IMR-90 (cell line): ENCODE measurements around the gene NTM. TPM values are rescaled to one million over a fixed set of nuclear protein-coding genes. Genes with fewer than 3 reads are reported as not detected.
A peak's percentile ranks its signal among the peaks of the same experiment; 100 is the strongest.

Experiments
- ATAC-seq: fragments of 200-7000 bp; cut with Tn5 transposase; 2 replicates; pipeline ENCODE4 v1.9.1; 2020; ENCODE audit warnings: low read depth, mild to moderate bottlenecking, moderate library complexity
- BruUV-seq: library from RNA; stranded (reverse); fragments of 400-500 nt; replicated peaks from 2 replicates; lab custom pipeline; 2021; lab: Mats Ljungman, UMichigan
- CTCF ChIA-PET: fragments of 300-600 bp; formaldehyde crosslinking; extraction: SDS; loops from one replicate; lab custom pipeline; 2021; ENCODE audit warnings: antibody characterized with exemption; lab: Yijun Ruan, JAX
- POLR2A ChIA-PET: fragments of 300-600 bp; sonication (Branson Sonifier 250); formaldehyde crosslinking; loops from one replicate; lab custom pipeline; 2022; ENCODE audit warnings: antibody characterized with exemption; ENCODE audit not compliant: unreplicated experiment; lab: Charles Lee
- DNase-seq: peaks from one replicate; pipeline ENCODE4 v3.0.0; 2013
- H2AFZ ChIP-seq: replicated peaks from 2 replicates; pipeline ENCODE3; 2013; ENCODE audit warnings: low read length, mild to moderate bottlenecking; ENCODE audit not compliant: poor library complexity
- H2AK5ac ChIP-seq: 2 replicates; pipeline ENCODE4 v1.6.1; 2013; ENCODE audit warnings: low read depth, low read length, inconsistent platforms
- H2AK9ac ChIP-seq: replicated peaks from 2 replicates; pipeline ENCODE3; 2013; ENCODE audit warnings: mild to moderate bottlenecking, low read depth, low read length, moderate library complexity; ENCODE audit not compliant: poor library complexity
- H2BK120ac ChIP-seq: 2 replicates; pipeline ENCODE4 v1.6.1; 2013; ENCODE audit warnings: low read depth, low read length, inconsistent platforms
- H2BK15ac ChIP-seq: 3 replicates; pipeline ENCODE4 v1.6.1; 2013; ENCODE audit warnings: low read depth, low read length, inconsistent platforms
- H2BK20ac ChIP-seq: 2 replicates; pipeline ENCODE4 v1.6.1; 2013; ENCODE audit warnings: low read depth, mild to moderate bottlenecking, inconsistent platforms, low read length, moderate library complexity
- H2BK5ac ChIP-seq: 2 replicates; pipeline ENCODE4 v1.6.1; 2013; ENCODE audit warnings: mild to moderate bottlenecking, low read depth, low read length, inconsistent platforms; ENCODE audit not compliant: poor library complexity, severe bottlenecking
- H3K14ac ChIP-seq: replicated peaks from 2 replicates; pipeline ENCODE4 v1.6.1; 2013; ENCODE audit warnings: low read depth, low read length, inconsistent platforms
- H3K18ac ChIP-seq: 2 replicates; pipeline ENCODE4 v1.6.1; 2013; ENCODE audit warnings: low read depth, low read length, control low read depth
- H3K23ac ChIP-seq: 2 replicates; pipeline ENCODE4 v1.6.1; 2013; ENCODE audit warnings: low read depth, low read length, inconsistent platforms
- H3K27ac ChIP-seq: 2 replicates; pipeline ENCODE4 v1.5.1; 2013; ENCODE audit warnings: mild to moderate bottlenecking, control low read depth, low read length; ENCODE audit not compliant: insufficient read depth
- H3K27me3 ChIP-seq: 2 replicates; pipeline ENCODE4 v1.6.1; 2013; ENCODE audit warnings: low read length; ENCODE audit not compliant: control insufficient read depth, insufficient read depth
- H3K36me3 ChIP-seq: 2 replicates; pipeline ENCODE4 v1.6.1; 2013; ENCODE audit warnings: low read length, mixed read lengths; ENCODE audit not compliant: control insufficient read depth, insufficient read depth
- H3K4ac ChIP-seq: 2 replicates; pipeline ENCODE4 v1.6.1; 2013; ENCODE audit warnings: low read depth, low read length, inconsistent platforms
- H3K4me1 ChIP-seq: 2 replicates; pipeline ENCODE4 v1.6.1; 2013; ENCODE audit warnings: low read length, mixed read lengths; ENCODE audit not compliant: control insufficient read depth, insufficient read depth
- H3K4me2 ChIP-seq: 2 replicates; pipeline ENCODE4 v1.6.1; 2013; ENCODE audit warnings: low read depth, mild to moderate bottlenecking, control low read depth, low read length, moderate library complexity
- H3K4me3 ChIP-seq: 2 replicates; pipeline ENCODE4 v1.5.1; 2013; ENCODE audit warnings: low read depth, mild to moderate bottlenecking, control low read depth, low read length, moderate library complexity; ENCODE audit not compliant: insufficient read depth
- H3K56ac ChIP-seq: 2 replicates; pipeline ENCODE4 v1.6.1; 2013; ENCODE audit warnings: low read length, inconsistent platforms; ENCODE audit not compliant: insufficient read depth; ENCODE audit errors: extremely low read depth
- H3K79me1 ChIP-seq, 2 experiments: 2 replicates each; pipeline ENCODE4 v1.6.1; 2013; ENCODE audit warnings: low read length in 2 of 2, inconsistent platforms in 1 of 2, low read depth in 1 of 2
- H3K9ac ChIP-seq: 2 replicates; pipeline ENCODE4 v1.6.1; 2013; ENCODE audit warnings: low read depth, low read length, control low read depth
- H3K9me1 ChIP-seq: 2 replicates; pipeline ENCODE4 v1.6.1; 2013; ENCODE audit warnings: low read length, inconsistent platforms; ENCODE audit not compliant: insufficient read depth
- H3K9me3 ChIP-seq: 2 replicates; pipeline ENCODE4 v1.6.1; 2013; ENCODE audit warnings: low read length; ENCODE audit not compliant: control insufficient read depth, insufficient read depth
- H4K20me1 ChIP-seq: 2 replicates; pipeline ENCODE4 v1.6.1; 2013; ENCODE audit warnings: low read length, inconsistent platforms; ENCODE audit not compliant: insufficient read depth
- H4K5ac ChIP-seq: 2 replicates; pipeline ENCODE4 v1.6.1; 2013; ENCODE audit warnings: mild to moderate bottlenecking, low read depth, low read length, control low read depth
- H4K8ac ChIP-seq, 2 experiments: 2 replicates each; pipeline ENCODE4 v1.6.1; 2013; ENCODE audit warnings: low read depth in 2 of 2, low read length in 2 of 2, control low read depth in 1 of 2, inconsistent platforms in 1 of 2
- H4K91ac ChIP-seq: 2 replicates; pipeline ENCODE4 v1.6.1; 2013; ENCODE audit warnings: low read depth, low read length, inconsistent platforms; ENCODE audit not compliant: insufficient read depth
- BHLHE40 ChIP-seq: fragments of 150-350 bp; IDR thresholded peaks from 2 replicates; pipeline ENCODE4 v1.6.1; 2016; ENCODE audit warnings: mild to moderate bottlenecking, low read depth, low read length
- CEBPB ChIP-seq: IDR thresholded peaks from 2 replicates; pipeline ENCODE4 v1.6.1; 2012; ENCODE audit warnings: low read depth, low read length, improper control_type of control experiment
- CHD1 ChIP-seq: IDR thresholded peaks from 2 replicates; pipeline ENCODE4 v1.6.1; 2012; ENCODE audit warnings: low read depth, low read length, improper control_type of control experiment
- FOS ChIP-seq: fragments of 150-350 bp; IDR thresholded peaks from 2 replicates; pipeline ENCODE4 v1.6.1; 2016; ENCODE audit warnings: low read depth, low read length
- MAZ ChIP-seq: IDR thresholded peaks from 2 replicates; pipeline ENCODE4 v1.6.1; 2012; ENCODE audit warnings: low read depth, mild to moderate bottlenecking, low read length, improper control_type of control experiment, moderate library complexity, borderline replicate concordance
- NFE2L2 ChIP-seq: fragments of 150-350 bp; IDR thresholded peaks from 2 replicates; pipeline ENCODE4 v1.6.1; 2016; ENCODE audit warnings: low read depth, mild to moderate bottlenecking, low read length
- POLR2A ChIP-seq: IDR thresholded peaks from 2 replicates; pipeline ENCODE4 v1.6.1; 2012; ENCODE audit warnings: mild to moderate bottlenecking, low read depth, low read length
- RAD21 ChIP-seq: IDR thresholded peaks from 2 replicates; pipeline ENCODE4 v1.6.1; 2012; ENCODE audit warnings: low read length, improper control_type of control experiment
- RCOR1 ChIP-seq: IDR thresholded peaks from 2 replicates; pipeline ENCODE4 v1.6.1; 2012; ENCODE audit warnings: mild to moderate bottlenecking, low read length, improper control_type of control experiment; ENCODE audit not compliant: insufficient replicate concordance
- RFX5 ChIP-seq: IDR thresholded peaks from 2 replicates; pipeline ENCODE4 v1.8.0; 2012; ENCODE audit warnings: low read depth, mild to moderate bottlenecking, low read length, moderate library complexity
- SMC3 ChIP-seq: fragments of 150-350 bp; IDR thresholded peaks from 2 replicates; pipeline ENCODE4 v1.6.1; 2016; ENCODE audit warnings: low read depth, mild to moderate bottlenecking, antibody characterized with exemption, low read length, moderate library complexity
- whole genome bisulfite sequencing, 2 experiments: methylation state at CpG; one replicate each; pipeline versions ENCODE4 v1.1.5 to v1.1.7; 2013; ENCODE audit warnings: missing lambda C conversion rate in 2 of 2; ENCODE audit not compliant: insufficient read length in 1 of 2; ENCODE audit errors: extremely low coverage in 2 of 2; 5-methylcytosine and 5-hydroxymethylcytosine counted together
- dilution Hi-C: fragments of 300-500 bp; cut with HindIII; formaldehyde crosslinking; loops from one replicate; pipeline ENCODE4 v1.14.3; 2018; ENCODE audit warnings: low sequenced_read_pairs; ENCODE audit not compliant: unreplicated experiment
- in situ Hi-C: fragments of 300-500 bp; cut with MboI; formaldehyde crosslinking; loops from 3 replicates; pipeline ENCODE4 v1.14.3; 2019; ENCODE audit warnings: low sequenced_read_pairs, inconsistent platforms, mixed read lengths
- intact Hi-C: fragments of 100-400 bp; cut with micrococcal nuclease; formaldehyde crosslinking; loops from 2 replicates; pipeline ENCODE4 v1.10.0; 2022
- polyA plus RNA-seq, 3 experiments: library from polyadenylated mRNA; depleted of rRNA; stranded (reverse); fragments of >200 nt; gene quantifications; 2 replicates each; pipeline ENCODE4 v1.2.3, GENCODE V29; 2012; ENCODE audit warnings: low replicate concordance in 1 of 3
- total RNA-seq: library from RNA; depleted of rRNA; stranded (reverse); fragments of >200 nt; gene quantifications from 2 replicates; pipeline ENCODE4 v1.2.3, GENCODE V29; 2012
- TF ChIP-seq, protein P1 (sequence below): conservative IDR thresholded peaks from 2 replicates; pipeline ENCODE4 v1.5.1; 2012; ENCODE audit warnings: mild to moderate bottlenecking, low read depth, low read length, improper control_type of control experiment
- TF ChIP-seq, protein P2 (sequence below): fragments of 150-350 bp; IDR thresholded peaks from 2 replicates; pipeline ENCODE4 v1.6.1; 2016; ENCODE audit warnings: low read depth, mild to moderate bottlenecking, low read length, moderate library complexity, borderline replicate concordance

NTM gene
- total and polyA plus RNA-seq, 2 of the 4 experiments (the other 2 are of a cell fraction) = 19.5 to 25.5 TPM

DNA sequence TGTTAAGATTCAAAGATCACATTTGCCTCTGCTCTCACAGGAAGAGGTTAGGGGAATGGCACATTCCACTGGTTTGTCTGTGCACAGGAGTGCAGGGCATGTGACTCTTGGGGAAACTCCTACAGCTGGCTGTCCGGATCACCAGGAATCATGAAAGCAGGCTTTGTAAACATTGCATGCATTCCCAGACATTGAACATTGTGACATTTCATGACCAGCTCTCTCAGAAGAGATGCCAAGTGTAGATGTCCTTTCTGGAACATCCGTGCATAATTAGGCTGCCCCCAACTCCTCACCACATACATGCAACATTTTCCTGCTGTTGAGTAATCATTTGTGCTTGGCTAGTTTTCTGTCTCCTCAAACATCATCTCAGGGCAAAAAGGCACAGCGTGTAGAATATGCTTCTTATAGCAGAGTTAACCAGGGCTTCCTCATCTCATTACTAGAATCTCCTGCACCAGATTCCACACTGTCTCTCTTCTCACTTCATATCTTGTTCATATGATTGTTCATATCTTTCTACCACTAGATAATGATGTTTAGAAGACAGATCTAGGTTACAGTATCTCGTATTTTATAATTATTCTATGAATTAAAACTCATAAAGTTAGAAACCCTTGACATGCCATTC, 694.7 kb downstream of the NTM start:
- WGBS, 2 experiments = 0% methylated on average over 1 of the region's 4 CpGs; no CpG with 5 or more reads in 1 of the 2 experiments
- intact Hi-C loops (loop anchor here (5.0 kb wide), 2 partner anchors 153 to 318 kb away; no protein-coding TSS in a partner anchor), in situ Hi-C loops (loop anchor here (25.0 kb wide), 1 partner anchor 1653 kb away; no protein-coding TSS in a partner anchor), dilution Hi-C loops (no loop called here)
- peak overlapping the region; percentile 69; the same call in 1 of the 2 replicates for H3K23ac ChIP-seq
- peak overlapping the region; percentile 9 for H2AFZ ChIP-seq
- peak overlapping the region; percentile 27; the same call in 1 of the 2 replicates for H3K27ac ChIP-seq
- H3K4ac ChIP-seq = peak overlapping the region; percentile 87; the same call in 1 of the 2 replicates
- H2BK20ac ChIP-seq = peak overlapping the region; percentile 99
- H2BK5ac ChIP-seq = peak overlapping the region; percentile 99
- peak overlapping the region; percentile 18 for H2AK9ac ChIP-seq
- no peak overlapping the region; the same call in 2 of the 3 replicates for H2BK15ac ChIP-seq
- H3K79me1 ChIP-seq = peaks cover 24 to 66% of the 10 kb centered on the region in 2 experiments; a peak in 3 of 4 replicates
- peak overlapping the region; percentile 12; the same call in 1 of the 2 replicates for H3K9ac ChIP-seq
- H3K4me2 ChIP-seq = peak overlapping the region; percentile 2; the same call in 1 of the 2 replicates
- no TSS peak for BruUV-seq
- H3K14ac ChIP-seq = peak overlapping the region; percentile 66; the same call in 1 of the 2 replicates
- no peaks in the 10 kb centered on the region for H3K27me3 ChIP-seq
- no peaks in the 10 kb centered on the region for H4K20me1 ChIP-seq
- peak overlapping the region; percentile 70 to 92; a peak in 3 of 4 replicates for H4K8ac ChIP-seq
- H3K18ac ChIP-seq = peak overlapping the region; percentile 15
- H3K56ac ChIP-seq = peak overlapping the region; percentile 91
- 0 out of 2 replicates have a peak overlapping the region, but pooled peaks have one; percentile 89 for H4K91ac ChIP-seq
- DNase-seq (peak; percentile 99), ATAC-seq (peak; percentile 80)
- no peaks in the 10 kb centered on the region for H3K36me3 ChIP-seq
- no peak overlapping the region for H3K4me3 ChIP-seq
- CTCF ChIA-PET = interaction anchor here (0.5 kb wide), 1 partner anchor 150 kb away, joined by 3 read pairs; no protein-coding TSS in a partner anchor
- POLR2A ChIA-PET = interaction anchor here (1.1 kb wide), 1 partner anchor 8 kb away, joined by 3 read pairs; no protein-coding TSS in a partner anchor
- H3K4me1 ChIP-seq = peaks cover 26% of the 10 kb centered on the region
- peaks cover 34% of the 10 kb centered on the region for H3K9me1 ChIP-seq
- H2AK5ac ChIP-seq = no peak overlapping the region
- H2BK120ac ChIP-seq = peak overlapping the region; percentile 100
- no peak overlapping the region for H4K5ac ChIP-seq
- H3K9me3 ChIP-seq = no peaks in the 10 kb centered on the region; the same call in 1 of the 2 replicates
- TF ChIP-seq, protein P1, sequence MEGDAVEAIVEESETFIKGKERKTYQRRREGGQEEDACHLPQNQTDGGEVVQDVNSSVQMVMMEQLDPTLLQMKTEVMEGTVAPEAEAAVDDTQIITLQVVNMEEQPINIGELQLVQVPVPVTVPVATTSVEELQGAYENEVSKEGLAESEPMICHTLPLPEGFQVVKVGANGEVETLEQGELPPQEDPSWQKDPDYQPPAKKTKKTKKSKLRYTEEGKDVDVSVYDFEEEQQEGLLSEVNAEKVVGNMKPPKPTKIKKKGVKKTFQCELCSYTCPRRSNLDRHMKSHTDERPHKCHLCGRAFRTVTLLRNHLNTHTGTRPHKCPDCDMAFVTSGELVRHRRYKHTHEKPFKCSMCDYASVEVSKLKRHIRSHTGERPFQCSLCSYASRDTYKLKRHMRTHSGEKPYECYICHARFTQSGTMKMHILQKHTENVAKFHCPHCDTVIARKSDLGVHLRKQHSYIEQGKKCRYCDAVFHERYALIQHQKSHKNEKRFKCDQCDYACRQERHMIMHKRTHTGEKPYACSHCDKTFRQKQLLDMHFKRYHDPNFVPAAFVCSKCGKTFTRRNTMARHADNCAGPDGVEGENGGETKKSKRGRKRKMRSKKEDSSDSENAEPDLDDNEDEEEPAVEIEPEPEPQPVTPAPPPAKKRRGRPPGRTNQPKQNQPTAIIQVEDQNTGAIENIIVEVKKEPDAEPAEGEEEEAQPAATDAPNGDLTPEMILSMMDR = no peak
- TF ChIP-seq CEBPB (peak; percentile 99), BHLHE40 (peak; percentile 94), POLR2A (peak; percentile 68), FOS (peak; percentile 80), RAD21 (peak; percentile 24; the same call in 1 of the 2 replicates), MAZ (peak; percentile 85; the same call in 1 of the 2 replicates), CHD1 (peak; percentile 97; the same call in 1 of the 2 replicates), NFE2L2 (peak; percentile 54), RFX5 (no peak), RCOR1 (peak; percentile 83), SMC3 (no peak)
- TF ChIP-seq, protein P2, sequence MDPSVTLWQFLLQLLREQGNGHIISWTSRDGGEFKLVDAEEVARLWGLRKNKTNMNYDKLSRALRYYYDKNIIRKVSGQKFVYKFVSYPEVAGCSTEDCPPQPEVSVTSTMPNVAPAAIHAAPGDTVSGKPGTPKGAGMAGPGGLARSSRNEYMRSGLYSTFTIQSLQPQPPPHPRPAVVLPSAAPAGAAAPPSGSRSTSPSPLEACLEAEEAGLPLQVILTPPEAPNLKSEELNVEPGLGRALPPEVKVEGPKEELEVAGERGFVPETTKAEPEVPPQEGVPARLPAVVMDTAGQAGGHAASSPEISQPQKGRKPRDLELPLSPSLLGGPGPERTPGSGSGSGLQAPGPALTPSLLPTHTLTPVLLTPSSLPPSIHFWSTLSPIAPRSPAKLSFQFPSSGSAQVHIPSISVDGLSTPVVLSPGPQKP = no peak
